HepG2 (cell line): ENCODE results near the gene XRN1.

ENCODE experiments used
- SOX6 ChIP-seq, 2 experiments: fragments of 450-650 bp in 1 of 2; sonication (generic) in 1 of 2; formaldehyde crosslinking in 1 of 2; IDR thresholded peaks; 2 replicates each; pipeline versions ENCODE4 v1.4.0 to v1.6.1; 2017 to 2020; ENCODE audit warnings: antibody characterized with exemption in 1 of 2, mild to moderate bottlenecking in 1 of 2, missing genetic modification reagents in 1 of 2
- TCF7L2 ChIP-seq: IDR thresholded peaks from 2 replicates; pipeline ENCODE4 v1.6.1; 2011; ENCODE audit warnings: mild to moderate bottlenecking, low read depth, low read length, moderate library complexity
- ZFP36L2 ChIP-seq: sonication (generic); formaldehyde crosslinking; IDR thresholded peaks from 2 replicates; pipeline ENCODE4 v1.4.0; 2020; ENCODE audit warnings: missing genetic modification reagents
- TF ChIP-seq, protein P1 (sequence below): sonication (generic); formaldehyde crosslinking; IDR thresholded peaks from 2 replicates; pipeline ENCODE4 v1.5.0; 2020; ENCODE audit warnings: mild to moderate bottlenecking, missing genetic modification reagents, moderate library complexity

DNA sequence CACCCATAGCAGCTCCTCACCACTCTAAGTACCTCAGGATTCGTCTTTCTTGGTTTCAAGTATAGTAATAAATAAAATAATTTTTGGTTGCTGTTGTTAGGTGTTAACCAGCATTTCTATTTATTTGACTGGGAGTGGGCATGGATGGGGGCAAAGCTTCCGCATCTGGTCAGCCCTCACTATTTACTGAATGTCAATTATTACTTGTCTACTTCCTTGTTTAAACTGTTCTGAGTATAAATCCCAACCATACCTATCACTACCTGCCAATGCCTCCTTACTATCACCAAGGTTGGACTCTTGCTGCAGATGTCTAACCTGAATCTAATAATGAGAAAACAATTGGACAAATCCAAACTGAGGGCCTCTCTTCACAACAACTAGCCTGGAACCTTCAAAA is 180.6 kb downstream of the XRN1 start:
- TF ChIP-seq, protein P1, sequence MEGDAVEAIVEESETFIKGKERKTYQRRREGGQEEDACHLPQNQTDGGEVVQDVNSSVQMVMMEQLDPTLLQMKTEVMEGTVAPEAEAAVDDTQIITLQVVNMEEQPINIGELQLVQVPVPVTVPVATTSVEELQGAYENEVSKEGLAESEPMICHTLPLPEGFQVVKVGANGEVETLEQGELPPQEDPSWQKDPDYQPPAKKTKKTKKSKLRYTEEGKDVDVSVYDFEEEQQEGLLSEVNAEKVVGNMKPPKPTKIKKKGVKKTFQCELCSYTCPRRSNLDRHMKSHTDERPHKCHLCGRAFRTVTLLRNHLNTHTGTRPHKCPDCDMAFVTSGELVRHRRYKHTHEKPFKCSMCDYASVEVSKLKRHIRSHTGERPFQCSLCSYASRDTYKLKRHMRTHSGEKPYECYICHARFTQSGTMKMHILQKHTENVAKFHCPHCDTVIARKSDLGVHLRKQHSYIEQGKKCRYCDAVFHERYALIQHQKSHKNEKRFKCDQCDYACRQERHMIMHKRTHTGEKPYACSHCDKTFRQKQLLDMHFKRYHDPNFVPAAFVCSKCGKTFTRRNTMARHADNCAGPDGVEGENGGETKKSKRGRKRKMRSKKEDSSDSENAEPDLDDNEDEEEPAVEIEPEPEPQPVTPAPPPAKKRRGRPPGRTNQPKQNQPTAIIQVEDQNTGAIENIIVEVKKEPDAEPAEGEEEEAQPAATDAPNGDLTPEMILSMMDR (CRISPR knock-in tag) = no peak
- no peak for TF ChIP-seq SOX6 (IDR thresholded peaks at IDR 0.05)
- no peak for TF ChIP-seq SOX6 (CRISPR knock-in tag; IDR thresholded peaks at IDR 0.05)
- TF ChIP-seq ZFP36L2 (CRISPR knock-in tag) = no peak
- no peak for TF ChIP-seq TCF7L2
